PFSK-1 (cell line): Measurements from ENCODE around the gene RTEL1.

Source experiments
- FOXP2 ChIP-seq: optimal IDR thresholded peaks from 2 replicates; pipeline ENCODE3; 2011; ENCODE audit warnings: borderline replicate concordance, control low read depth, inconsistent platforms; ENCODE audit not compliant: insufficient read depth; ENCODE audit errors: extremely low read length, extremely low read depth
- POLR2AphosphoS5 ChIP-seq: IDR thresholded peaks from 2 replicates; pipeline ENCODE4 v1.6.1; 2012; ENCODE audit warnings: low read depth, mild to moderate bottlenecking, control low read depth, low read length, moderate library complexity
- TAF1 ChIP-seq: IDR thresholded peaks from 2 replicates; pipeline ENCODE4 v1.6.1; 2012; ENCODE audit warnings: low read length, control low read depth, borderline replicate concordance; ENCODE audit not compliant: insufficient read depth

DNA sequence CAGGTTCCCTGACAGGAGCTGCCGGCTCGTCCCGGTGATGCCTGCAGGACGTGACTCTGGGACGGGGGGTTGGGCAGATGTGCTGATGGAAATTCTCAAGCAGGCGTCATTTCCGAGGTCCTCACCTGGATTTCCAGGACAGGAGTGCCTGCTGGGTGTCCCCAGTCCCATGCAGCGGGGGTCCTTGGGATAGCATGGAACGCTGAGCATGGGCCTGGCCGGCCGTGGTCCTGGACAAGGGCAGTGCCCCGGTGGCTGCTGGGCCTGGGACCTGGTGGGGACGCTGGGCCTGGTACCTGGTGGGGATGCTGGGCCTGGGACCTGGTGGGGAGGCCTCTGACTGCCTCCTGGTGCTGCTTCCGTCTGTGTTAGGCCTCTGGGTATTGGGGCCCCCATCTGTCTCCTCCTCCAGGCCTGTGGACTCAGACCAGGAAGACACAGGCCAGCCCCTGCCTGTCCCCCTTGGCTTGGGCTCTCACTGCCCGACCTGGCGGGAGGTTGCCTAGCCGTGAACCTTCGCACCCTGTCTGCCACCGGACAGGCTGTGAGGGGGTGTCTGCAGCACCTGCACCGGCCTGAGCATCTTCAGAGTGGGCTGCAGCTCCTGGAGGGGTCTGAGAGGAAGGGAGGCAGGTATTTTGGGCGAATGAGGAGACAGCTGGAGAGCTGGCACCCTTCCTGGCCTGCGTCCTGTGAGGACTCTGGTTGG is 6.2 kb downstream of the RTEL1 start:
- no peak for TF ChIP-seq POLR2AphosphoS5
- TF ChIP-seq TAF1 = no peak
- TF ChIP-seq FOXP2 = no peak
